Esophagus mucosa (tissue), 1 donor: ENCODE measurements around the gene GRIK4. TPM values are rescaled to one million over a fixed set of nuclear protein-coding genes. Genes with fewer than 3 reads are reported as not detected.

ENCODE experiments used
- ATAC-seq: fragments of 200-7000 bp; cut with Tn5 transposase; one replicate; pipeline ENCODE4 v1.9.1; 2020
- total RNA-seq: library from RNA; stranded (reverse); gene quantifications from one replicate; pipeline ENCODE4 v1.2.4, GENCODE V29; 2023
- donor health status: DM: yes; HTN: yes; CAD: no.

Gene GRIK4
- total RNA-seq, 1 donor from 2014 or later = 0.08 TPM

GRCh38 chr11:120646206-120646605, 134.7 kb downstream of the GRIK4 start:
- ATAC-seq = no peak

- ATAC-seq = no peak
These were observed 136.1 kb downstream of the GRIK4 start for GRCh38 chr11:120647681-120648080.

- ATAC-seq = no peak
These were observed 137.2 kb downstream of the GRIK4 start for GRCh38 chr11:120648771-120649170.

- no peak for ATAC-seq
These were observed 137.8 kb downstream of the GRIK4 start for GRCh38 chr11:120649316-120649715.

- no peak for ATAC-seq
These were observed 139.8 kb downstream of the GRIK4 start for GRCh38 chr11:120651396-120651795.

GRCh38 chr11:120651836-120652235, 140.3 kb downstream of the GRIK4 start:
- ATAC-seq = no peak

GRCh38 chr11:120652705-120653335, 141.3 kb downstream of the GRIK4 start:
- no peak for ATAC-seq

- ATAC-seq = no peak
These were observed 144.0 kb downstream of the GRIK4 start for GRCh38 chr11:120655589-120655988.

GRCh38 chr11:120657306-120658070, 145.9 kb downstream of the GRIK4 start:
- no peak for ATAC-seq

- ATAC-seq = no peak
These were observed 146.5 kb downstream of the GRIK4 start for GRCh38 chr11:120658071-120658423.

- ATAC-seq = no peak
These were observed 147.5 kb downstream of the GRIK4 start for GRCh38 chr11:120659076-120659475.

- peak; percentile 31 for ATAC-seq
These were observed 148.5 kb downstream of the GRIK4 start for GRCh38 chr11:120660024-120660565.

GRCh38 chr11:120662071-120662676, 150.6 kb downstream of the GRIK4 start:
- ATAC-seq = no peak

GRCh38 chr11:120663142-120663541, 151.6 kb downstream of the GRIK4 start:
- ATAC-seq = no peak

- no peak for ATAC-seq
These were observed 154.6 kb downstream of the GRIK4 start for GRCh38 chr11:120666121-120666639.

- ATAC-seq = no peak
These were observed 155.7 kb downstream of the GRIK4 start for GRCh38 chr11:120667281-120667680.

- no peak for ATAC-seq
These were observed 156.4 kb downstream of the GRIK4 start for GRCh38 chr11:120667934-120668333.

GRCh38 chr11:120668537-120668936, 157.0 kb downstream of the GRIK4 start:
- no peak for ATAC-seq

GRCh38 chr11:120674542-120674941, 163.0 kb downstream of the GRIK4 start:
- no peak for ATAC-seq

GRCh38 chr11:120675171-120675570, 163.6 kb downstream of the GRIK4 start:
- no peak for ATAC-seq

GRCh38 chr11:120676991-120677390, 165.4 kb downstream of the GRIK4 start:
- ATAC-seq = no peak

GRCh38 chr11:120680322-120680721, 168.8 kb downstream of the GRIK4 start:
- peak; percentile 42 for ATAC-seq
